Measurements from ENCODE around the gene REC8.
"Not testable (repeated sequence)": the region's sequence is repeated elsewhere in the genome, so short reads cannot be mapped to it uniquely, and the experiment has no call there.

REC8 gene

DNA sequence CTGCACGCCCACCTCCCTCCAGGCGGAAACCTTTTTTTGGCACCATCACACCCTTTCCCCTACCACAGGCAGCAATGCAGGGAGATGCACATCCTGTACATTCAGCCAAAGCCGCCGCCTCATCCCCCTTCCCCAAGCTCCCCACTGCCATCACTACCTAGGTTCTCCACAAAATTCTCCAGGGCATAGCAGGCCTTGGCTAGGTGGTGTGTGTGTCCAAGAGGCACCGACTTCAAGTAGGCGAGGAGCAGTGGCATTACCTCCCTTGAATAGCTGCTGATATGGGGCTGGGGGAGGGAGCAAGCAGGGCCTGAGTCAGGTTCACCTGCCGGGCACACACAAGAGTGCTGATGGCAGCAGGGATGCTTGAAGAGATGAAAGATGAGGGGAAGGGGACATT, 13.1 kb downstream of the REC8 start:
- DNase-seq, result no peak

GRCh38 chr14:24185741-24186140, 13.9 kb downstream of the REC8 start:
- DNase-seq, result no peak

DNA sequence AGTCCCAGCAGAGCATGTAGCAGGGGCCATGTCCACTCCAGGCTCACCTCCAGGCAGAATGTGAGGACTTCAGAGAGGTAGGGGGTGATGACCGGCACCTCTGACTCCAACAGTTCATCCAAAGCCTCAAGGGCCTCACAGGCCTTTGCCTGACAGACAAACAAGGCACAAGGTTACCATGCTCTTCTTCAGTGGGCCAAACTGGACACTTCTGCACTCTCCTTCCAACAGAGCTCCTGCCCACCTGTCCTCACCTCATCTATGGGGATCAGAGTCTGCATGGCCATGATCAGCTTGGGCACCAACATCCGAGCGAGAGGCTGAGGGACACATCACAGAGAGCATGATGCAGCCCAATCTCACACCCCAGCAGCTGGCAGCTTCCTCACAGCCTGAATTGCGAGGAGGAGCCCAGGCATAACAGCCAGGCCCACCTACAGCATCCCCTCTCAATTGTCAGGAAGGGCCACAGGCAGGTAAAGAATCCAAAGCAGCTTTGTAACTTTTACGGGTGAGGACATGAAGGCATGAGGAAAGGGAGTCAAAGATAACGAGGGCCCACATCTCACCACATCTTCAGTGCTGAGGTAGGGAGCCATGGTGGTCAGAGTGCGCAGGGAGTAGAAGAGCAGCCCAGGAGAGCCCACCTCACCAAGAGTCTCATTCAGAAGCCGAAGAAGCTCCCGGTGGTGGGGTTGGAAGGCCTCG, 15.1 kb downstream of the REC8 start:
- DNase-seq, result no peak

DNA sequence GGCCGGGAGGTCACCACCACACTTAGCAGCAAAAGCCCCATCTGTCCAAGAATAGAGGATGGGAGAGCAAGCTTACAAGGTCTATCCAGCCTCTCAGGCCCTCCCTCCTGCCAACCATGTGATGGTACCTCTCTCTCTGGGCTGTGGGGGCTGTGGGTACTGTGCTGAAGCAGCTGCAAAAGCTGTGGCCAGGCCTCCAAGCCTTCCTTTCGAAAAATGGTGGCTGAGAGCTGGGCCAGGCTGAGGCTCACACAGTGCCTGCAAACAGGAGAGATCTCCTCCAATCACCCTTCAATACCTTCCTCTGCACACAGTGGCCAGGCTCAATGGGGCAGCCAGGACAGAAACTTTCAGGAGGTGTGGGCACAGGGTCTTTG, 15.6 kb downstream of the REC8 start:
- no peak for DNase-seq

DNA sequence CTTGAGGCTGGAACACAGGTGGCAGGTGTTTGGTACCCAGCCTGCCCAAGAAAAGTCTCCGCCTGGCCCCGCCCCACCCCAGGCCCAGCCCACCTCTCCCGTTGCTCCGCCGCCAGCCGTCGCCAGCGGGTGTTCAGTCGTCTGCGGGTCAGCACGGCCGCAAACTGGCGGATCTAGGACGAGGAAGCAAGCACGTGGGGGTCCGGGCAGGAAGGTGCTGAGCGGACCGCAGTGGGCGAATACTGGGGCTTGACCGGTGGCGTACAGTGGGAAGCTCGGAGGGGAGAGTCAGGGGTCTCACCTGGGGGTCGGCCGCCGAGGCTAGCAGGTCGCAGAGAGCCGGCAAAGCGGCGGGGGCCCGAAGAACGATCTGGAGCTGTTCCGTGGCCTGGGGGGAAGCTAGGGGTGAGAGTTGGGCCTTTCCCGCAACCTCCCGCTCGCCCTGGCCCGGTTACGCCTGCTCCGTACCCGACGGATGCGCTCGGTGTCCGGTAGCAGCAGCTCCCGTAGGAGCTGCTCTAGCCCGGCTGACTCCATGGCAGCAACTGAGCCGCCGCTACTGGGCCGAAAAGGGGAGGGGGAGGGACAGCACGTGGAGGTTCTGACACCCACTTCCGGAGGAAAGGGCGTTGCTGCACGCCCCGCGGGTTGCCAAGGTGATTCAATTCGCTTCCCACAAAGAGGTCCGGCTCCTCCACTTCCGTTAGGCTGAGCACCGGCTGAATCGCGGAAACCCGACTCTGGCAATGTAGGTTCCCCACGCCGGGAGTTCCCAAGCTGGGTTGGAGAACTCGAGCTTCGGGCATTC, 16.6 kb downstream of the REC8 start, which contains the start of gene IPO4:
Gene IPO4 (minus strand): TSS at position 566 of the 808 bp plus-strand sequence. CDS start 29 bp downstream, at position 537.
- peak; percentile 97 for DNase-seq

GRCh38 chr14:24189059-24189375, 17.1 kb downstream of the REC8 start:
- DNase-seq, result no peak

GRCh38 chr14:24189460-24189859, 17.6 kb downstream of the REC8 start:
- no peak for DNase-seq

GRCh38 chr14:24190416-24190815, 18.5 kb downstream of the REC8 start:
- no peak for DNase-seq

DNA sequence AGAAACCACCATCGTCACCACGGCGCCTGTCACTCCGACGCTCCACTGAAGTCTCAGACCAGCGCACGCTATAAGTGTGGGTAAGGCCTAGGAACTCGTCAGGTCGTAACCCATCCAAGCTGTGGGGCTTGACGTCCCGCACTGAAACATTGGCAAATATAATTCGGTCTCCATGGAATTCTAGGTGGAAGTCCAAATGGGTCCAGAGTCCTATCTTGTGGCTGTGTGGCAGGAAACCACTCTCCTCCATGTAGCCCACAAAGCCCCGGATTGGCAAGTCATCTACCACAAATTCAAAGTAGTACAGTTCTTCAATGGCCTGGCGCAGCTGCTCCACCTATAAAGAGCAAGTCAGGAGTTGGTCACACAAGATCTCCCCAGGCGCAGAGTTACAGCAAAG, 21.1 kb downstream of the REC8 start:
- DNase-seq, result no peak

DNA sequence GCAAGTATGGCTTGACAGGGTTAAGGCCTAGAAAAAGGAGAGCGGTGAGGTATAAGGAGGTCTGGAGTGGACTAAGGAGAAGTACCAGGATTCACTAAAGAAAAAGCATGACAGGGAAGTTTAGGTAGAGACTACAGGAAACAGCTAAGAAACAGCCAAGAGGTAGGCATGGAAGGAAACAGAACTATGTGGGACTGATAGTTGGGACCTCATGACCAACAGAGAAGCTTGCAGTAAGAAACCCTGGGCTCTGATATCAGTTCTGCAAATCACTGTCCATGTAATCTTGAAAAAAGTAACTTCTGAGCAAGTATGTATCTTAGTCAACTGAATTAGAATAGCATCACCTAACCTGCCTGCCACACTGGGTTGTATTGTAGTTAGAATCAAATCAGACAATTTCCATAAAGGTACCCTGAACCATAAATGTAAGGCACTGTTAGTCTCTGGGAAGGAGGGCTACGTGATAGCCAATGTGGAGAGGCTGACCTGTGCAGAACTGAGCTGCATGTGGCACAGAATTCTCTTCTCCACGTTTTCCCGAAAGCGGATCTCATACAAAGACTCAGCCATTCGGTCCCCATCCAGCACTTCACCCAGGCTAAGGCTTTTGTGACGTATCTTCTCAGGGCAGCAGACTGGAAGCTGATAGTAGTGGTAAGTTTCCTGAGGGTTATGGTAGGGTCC, 22.4 kb downstream of the REC8 start:
- no peak for DNase-seq

DNA sequence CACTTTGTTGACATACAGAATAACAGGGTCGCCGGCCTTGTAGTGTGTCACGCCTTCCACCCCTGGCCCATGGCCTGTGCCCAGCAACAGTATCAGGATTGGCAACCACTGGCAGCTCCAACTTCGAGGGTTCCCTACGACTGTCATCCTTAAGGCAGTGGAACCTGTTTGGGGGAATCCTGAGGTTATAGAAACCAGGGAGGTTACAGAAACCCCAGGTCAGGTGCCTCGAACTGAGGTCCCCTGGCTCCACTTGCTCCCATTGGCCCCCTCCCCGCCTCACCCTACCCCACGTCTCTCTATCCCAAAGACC, 22.9 kb downstream of the REC8 start:
- no peak for DNase-seq

- DNase-seq, result peak; percentile 92
Observed at GRCh38 chr14:24195186-24196070, 23.5 kb downstream of the REC8 start, which contains the start of gene TM9SF1. TSS of gene TM9SF1 (minus strand) at chr14:24195441. CDS start at chr14:24195019, 422 bp downstream.

DNA sequence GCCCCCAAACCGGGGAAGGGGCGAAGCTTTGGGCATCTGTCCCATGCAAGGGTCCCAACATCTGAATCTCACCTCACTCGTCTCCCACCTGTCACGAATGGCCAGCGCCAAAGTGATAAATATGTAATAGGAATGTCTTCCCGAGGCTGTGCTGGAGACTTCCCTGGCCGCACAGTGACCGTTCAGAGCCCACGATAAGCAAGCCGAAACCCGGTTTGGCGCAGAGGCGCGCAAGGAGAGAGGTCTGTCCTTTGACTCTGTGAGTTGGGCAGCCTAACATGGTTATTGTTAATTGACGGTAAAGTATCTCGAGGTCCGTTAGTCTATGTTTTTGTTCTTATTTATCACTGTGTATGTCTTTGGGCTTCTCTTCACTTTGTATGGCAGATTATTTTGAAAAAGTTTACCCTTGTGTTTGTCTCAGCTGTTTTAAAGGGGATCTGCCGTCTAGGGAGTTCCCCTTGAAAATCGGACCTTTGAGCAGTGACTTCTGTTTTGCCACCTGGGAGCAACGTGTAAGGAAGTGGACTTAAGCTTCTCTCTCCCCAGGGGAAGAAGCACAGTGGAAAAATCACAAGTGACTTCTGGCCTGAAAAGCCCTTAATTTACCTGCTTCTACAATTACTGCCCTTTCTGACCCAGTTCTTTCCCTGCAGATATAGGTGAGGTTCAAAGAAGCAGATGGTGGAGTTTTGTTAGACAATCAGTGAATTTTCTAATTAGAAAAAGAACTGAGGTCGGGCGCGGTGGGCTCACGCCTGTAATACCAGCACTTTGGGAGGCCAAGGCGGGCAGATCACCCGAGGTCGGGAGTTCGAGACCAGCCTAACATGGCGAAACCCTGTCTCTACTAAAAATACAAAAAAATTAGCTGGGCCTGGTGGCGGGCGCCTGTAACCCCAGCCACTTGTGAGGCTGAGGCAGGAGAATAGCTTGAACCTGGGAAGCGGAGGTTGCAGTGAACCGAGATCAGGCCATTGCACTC, 24.5 kb downstream of the REC8 start:
- DNase-seq, result peak; percentile 16

GRCh38 chr14:24197056-24197450, 25.2 kb downstream of the REC8 start:
- no peak for DNase-seq

DNA sequence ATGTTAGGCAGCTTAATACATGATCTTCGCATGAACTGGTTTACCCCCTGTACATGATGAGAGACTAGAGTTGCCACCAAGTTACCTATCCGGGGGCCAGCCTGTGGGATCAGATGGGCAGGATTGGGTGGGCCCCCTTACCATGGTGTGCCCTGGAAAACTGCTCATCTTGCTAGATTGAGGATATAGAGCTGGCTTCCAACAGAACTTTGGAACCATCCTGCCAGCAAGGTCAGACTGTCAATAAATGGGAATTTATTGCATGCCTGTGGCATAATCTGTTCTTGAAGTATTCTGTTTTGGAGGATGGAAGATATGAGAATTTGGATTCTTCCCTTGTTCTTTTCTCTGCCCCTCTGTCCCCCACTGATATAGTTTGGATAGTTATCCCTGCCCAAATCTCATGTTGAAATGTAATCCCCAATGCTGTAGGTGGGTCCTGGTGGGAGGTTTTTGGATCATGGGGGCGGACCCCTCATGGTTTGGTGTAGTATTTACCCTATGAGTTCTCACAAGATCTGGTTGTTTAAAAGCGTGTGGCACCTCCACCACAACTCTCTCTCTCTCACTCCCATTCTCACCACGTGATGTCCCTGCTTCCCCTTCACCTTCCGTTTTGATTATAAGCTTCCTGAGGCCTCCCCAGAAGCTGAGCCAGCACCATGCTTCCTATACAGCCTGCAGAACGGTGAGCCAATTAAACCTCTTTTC, 27.1 kb downstream of the REC8 start:
- DNase-seq, result no peak

- not testable (repeated sequence) for DNase-seq
Observed at GRCh38 chr14:24202538-24202937, 30.7 kb downstream of the REC8 start.

DNA sequence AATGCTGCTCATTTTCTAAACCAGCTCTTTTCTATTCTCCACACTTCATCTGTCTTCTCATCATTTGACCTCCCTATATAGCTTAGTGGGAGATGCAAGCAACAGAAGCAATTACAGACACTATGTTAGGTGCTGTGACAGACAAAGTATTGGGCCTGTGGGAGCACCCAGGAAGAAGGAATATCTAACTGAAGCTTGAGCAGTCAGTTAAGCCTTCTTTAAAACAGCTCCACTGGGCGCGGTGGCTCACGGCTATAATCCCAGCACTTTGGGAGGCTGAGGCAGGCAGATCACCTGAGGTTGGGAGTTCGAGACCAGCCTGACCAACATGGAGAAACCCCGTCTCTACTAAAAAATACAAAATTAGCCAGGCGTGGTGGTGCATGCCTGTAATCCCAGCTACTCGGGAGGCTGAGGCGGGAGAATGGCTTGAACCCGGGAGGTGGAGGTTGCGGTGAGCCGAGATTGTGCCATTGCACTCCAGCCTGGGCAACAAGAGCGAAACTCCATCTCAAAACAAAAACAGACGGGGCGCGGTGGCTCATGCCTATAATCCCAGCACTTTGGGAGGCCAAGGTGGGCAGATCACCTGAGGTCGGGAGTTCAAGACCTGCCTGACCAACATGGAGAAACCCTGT, 31.5 kb downstream of the REC8 start:
- DNase-seq, result not testable (repeated sequence)

GRCh38 chr14:24204163-24205146, 32.6 kb downstream of the REC8 start:
- no peak for DNase-seq
